GM19328 (cell line): ENCODE measurements around the gene MED16.

Experiments used
- ATAC-seq: cut with Tn5 transposase; IDR thresholded peaks from one replicate; pipeline ENCODE4 v1.9.1; 2021; ENCODE audit warnings: mild to moderate bottlenecking, moderate library complexity; ENCODE audit not compliant: unreplicated experiment

The MED16 gene

DNA sequence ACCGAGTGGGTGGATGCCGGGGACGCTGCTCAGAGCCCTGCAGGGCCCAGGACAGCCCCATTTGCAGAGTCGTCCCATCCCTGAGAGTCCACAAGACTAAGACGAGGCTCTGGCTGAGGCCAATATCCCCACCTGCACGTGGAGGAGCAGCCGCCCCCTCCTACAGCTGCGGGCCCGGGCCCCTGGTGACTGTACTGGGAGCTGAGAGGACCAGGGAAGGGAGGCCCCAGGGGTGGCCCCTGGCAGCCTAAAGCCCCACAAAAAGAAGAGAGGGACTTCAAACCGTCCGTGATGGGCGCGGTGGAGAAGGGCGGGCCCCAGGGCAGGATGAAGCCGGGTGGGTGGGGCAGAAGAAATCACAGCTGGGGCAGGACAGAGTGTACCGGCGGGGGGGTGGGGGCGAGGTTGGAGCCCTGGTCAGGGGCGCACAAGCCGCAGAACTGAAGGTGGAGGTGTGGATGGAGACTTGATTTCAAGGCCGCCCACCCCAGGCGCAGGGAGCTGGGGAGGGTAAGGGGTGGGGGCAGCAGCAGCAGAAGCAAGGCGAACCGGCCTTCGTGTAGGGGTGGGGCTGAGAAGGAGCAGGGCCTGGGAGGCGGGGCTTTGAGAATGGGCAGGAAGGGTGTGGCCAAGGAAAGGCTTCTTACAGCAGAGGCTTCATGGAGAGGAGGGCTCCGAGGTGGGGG, 20.6 kb downstream of the MED16 start:
- ATAC-seq: no peak

DNA sequence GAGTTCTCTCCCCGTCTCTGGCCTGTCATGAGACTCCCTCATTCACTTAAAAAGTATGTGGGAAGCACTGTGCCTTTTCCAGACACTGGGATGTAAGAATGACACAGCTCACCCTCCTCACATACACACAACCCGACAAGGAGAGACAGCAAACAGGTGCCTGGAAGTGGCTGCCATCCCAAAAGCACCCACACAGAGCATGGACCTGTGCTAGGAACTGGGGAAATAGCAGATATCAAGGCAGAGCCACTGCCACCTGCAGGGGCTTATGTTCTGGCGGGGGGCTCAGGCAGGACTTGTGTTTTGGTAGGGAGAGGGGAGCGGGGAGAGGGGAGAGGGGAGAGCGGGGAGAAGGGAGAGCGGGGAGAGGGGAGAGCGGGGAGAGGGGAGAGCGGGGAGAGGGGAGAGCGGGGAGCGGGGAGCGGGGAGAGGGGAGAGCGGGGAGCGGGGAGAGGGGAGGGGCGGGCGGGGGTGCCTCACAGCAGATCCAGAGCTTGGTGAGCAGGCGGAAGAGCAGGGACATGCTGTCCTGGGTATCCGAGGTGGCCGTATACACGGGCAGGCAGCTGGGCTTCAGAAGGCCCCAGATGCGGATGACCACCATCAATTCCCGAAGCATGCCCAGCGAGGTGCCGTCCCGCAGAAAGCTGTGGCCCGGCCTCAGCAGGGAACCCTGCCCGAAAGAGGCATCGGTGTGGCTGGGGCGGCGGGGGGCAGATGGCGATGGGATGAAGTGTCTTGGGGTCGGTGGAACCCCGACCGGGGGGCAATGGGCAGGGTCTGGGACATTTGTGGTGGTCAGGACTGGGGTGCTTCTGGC, 21.3 kb downstream of the MED16 start:
- no peak for ATAC-seq

DNA sequence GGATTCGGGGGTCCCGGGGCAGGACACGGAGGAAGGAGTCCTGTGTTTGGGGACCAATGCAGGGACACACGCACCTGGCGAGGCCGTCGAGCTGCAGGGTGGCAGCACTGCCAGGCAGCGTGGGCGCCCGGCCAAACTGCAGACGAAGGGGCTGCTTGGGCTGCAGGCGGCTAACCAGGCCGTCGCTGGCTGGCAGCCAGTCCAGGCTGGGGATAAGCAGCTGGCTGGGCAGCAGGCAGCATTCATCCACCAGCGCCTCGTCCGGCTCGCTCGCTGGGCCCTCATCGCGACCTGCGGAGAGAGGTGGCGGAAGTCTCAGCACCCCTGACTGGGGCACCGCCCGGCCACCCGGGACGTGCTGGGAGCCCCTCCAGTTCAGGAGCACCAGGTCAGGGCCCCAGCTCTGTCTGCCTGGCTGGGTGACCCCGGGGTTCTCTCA, 22.0 kb downstream of the MED16 start:
- ATAC-seq: no peak

DNA sequence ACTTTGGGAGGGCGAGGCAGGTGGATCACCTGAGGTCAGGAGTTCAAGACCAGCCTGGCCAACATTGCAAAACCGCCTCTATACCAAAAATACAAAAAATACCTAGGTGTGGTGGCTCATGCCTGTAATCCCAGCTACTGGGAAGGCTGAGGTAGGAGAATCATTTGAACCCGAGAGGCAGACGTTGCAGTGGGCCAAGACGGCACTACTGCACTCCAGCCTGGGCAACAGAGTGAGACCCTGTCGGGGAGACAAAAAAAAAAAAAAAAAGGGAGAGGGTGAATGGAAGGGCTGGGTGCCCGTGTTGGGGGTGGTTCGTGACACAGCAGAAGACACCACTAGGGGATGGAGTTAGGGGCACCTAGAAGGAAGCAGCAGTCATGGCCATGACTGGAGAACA, 22.7 kb downstream of the MED16 start:
- no peak for ATAC-seq

DNA sequence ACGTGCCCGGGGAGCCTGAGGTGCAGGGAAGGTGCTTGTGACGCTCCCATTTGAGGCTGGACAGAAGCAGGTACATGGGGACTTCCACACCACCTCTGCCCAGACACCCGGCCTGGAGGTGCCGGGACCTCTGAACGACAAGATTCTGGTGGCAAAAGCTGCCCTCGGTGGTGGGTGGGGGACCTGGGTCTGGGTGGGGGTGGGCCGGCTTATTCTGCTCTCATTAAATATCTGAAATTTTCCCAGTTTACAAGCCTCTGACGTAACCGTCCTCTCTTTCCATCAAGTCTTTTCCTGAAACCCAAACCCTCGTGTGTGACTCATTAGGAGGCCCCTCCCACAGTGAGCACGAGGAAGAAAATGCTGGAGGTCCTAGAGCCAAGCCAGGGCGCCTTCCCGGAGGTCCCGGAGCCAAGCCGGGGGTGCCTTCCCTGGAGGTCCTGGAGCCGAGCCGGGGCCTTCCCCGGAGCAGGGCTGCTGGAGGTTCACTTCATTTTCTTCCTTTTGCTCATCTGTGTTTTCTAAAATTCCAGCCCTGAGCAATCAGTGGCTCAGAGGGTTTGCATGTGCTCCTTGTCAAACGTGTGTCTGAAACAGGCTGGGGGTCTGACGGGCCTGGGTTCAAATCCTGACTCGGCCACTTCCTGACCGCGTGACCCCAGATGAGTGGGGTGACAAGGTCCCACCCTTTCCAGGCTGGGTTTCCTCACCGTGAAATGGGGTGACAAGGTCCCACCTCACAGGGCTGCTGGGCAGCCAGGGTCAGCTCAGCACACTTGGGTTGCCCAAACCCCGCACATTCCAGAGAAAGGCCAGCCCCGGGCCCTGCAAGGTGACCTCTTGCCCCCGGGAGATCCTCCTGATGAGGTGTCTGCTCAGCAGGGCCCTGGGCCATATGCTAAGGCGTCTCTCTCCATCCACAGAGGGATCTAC, 23.5 kb downstream of the MED16 start:
- no peak for ATAC-seq

DNA sequence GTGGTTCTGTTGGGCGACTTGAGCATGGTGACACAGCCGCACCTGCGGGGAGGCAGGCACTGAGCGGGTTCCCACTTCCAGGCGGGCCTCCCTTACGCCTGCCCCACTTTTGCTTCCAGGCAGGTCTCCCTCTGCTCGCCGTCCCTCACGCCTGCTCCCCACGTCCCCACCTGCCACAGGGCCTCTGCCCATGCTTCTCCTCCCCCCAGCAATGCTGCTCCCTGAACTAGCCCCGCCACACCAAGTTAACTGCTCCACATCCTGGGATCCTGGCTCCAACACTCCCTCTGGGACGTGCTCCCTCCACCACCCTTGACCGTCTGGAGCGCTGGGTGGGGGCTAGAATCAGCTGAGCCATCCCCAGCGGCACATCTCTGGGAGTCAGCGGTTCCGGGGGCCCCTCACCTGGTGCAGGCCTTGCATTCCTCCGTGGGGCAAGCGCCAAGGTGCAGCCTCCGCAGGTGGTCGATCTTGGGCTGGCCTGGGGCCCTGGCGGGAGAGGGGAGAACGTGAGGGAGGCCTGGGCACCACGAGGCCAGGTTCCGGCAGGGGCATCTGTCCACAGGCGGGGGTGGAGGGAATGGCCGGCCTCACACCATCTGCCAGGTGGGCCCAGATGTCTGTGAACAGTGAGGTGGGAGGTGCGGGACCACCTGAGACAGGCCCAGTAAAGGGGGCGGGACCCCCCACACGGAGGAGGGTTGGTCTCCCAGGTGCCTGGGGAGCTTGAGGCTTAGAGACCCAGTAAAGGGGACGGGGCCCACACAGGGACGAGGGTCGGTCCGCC, 24.3 kb downstream of the MED16 start:
- no peak for ATAC-seq

DNA sequence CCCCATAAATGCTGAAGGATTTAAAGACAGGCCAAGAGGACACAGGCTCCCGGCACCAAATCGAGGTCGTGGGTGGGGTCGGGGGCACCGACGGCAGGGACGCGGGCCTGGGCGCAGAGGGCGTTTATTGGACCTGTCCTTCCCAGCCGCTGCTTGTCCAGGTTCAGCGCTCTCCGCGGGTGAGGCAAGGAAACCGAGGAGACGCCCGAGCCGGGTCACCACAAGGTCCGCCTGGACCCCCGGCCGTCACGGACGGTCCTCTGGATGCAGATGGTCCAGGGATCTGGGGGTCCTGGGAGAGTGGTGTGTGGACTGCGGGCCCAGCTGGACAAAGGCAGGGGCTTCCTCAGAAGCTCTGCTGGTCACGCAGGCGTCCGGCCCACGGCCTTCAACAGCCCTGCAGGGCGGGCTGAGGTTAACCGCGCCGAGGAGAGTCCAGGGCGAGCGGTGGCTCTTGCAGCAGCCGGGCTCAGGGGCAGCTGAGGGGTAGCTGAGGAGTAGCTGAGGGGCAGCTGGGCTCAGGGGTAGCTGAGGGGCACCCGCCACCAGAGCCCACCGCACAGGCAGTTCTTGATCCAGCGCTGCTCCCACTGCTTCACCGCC, 25.0 kb downstream of the MED16 start:
- no peak for ATAC-seq

DNA sequence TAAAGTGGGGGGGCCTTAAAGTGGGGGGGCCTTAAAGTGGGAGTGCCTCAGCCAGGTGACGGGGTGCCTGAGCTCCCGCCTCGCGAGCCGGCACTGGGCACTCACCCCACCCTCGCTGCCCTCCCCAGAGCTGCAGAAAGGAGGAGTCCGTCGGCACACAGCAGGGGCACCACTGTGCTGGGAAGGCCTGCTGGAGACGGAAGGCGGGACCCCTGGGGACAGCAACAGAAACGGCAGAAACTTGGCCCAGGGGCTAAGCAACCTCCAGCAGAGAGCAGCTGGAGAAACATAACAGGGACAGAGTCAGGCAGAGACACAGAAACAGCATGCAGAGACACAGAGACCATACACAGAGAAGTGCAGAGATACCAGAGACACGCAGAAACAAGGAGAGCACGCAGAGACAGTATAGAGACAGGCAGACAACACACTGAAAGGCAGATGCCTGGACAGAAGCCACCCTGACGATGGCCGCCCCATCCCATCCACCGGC, 25.6 kb downstream of the MED16 start:
- no peak for ATAC-seq

DNA sequence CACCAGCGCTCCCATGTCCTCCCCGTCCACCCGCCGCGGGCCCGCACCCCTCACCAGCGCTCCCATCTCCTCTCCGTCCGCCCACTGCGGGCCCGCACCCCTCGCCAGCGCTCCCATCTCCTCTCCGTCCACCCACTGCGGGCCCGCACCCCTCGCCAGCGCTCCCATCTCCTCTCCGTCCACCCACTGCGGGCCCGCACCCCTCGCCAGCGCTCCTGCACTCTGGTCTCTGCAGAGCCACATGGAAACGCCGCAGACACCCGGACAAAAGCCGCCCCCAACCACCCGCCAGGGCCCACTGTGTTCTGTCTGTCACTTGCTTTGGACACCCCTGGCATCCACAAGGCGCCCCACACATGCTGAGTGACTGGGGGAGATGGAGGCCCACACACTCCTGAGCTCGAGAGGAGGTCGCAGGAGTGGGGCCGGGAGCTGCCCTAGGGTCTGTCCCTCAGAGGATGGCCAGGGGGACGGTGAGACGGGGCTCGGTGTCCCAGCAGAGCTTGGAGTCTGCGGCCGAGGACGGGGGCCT, 26.2 kb downstream of the MED16 start:
- ATAC-seq: no peak

DNA sequence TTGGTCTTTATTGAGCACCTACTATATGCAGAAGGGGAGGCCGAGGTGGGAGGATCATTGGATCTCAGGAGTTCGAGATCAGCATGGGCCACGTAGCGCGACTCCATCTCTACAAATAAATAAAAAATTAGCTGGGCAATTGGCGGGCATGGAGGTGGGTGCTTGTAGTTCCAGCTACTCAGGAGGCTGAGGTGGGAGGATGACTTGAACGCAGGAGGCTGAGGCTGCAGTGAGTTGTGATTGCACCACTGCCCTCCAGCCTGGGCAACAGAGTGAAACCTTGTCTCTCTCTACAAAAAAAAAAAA, 29.7 kb downstream of the MED16 start:
- no peak for ATAC-seq

DNA sequence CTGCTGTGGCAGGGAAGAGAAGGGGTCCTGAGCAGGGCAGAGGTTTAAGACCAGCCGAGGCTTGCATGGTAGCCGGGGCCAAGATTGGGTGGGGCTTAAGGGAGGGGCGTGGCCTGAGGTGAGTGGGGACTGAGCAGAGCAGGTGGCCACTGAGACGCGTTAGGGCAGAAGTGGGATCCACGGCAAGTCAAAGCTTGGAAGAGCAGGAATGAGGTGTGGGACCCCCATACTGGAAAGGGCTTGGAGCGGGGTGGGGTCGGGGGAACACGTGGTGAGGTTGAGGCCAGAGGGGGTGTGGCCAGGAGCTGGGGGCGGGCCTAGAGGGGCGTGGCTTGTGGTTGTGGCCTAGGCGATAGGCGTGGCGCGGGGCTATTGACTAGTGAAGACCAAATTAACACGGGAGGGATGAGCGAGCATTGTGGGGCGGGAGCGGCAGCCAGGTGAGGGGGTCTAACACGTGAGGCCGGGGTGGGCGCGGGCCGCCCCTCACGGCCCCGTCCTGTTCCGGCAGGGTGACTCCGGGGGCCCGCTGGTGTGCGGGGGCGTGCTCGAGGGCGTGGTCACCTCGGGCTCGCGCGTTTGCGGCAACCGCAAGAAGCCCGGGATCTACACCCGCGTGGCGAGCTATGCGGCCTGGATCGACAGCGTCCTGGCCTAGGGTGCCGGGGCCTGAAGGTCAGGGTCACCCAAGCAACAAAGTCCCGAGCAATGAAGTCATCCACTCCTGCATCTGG, 30.2 kb downstream of the MED16 start:
- ATAC-seq: no peak

DNA sequence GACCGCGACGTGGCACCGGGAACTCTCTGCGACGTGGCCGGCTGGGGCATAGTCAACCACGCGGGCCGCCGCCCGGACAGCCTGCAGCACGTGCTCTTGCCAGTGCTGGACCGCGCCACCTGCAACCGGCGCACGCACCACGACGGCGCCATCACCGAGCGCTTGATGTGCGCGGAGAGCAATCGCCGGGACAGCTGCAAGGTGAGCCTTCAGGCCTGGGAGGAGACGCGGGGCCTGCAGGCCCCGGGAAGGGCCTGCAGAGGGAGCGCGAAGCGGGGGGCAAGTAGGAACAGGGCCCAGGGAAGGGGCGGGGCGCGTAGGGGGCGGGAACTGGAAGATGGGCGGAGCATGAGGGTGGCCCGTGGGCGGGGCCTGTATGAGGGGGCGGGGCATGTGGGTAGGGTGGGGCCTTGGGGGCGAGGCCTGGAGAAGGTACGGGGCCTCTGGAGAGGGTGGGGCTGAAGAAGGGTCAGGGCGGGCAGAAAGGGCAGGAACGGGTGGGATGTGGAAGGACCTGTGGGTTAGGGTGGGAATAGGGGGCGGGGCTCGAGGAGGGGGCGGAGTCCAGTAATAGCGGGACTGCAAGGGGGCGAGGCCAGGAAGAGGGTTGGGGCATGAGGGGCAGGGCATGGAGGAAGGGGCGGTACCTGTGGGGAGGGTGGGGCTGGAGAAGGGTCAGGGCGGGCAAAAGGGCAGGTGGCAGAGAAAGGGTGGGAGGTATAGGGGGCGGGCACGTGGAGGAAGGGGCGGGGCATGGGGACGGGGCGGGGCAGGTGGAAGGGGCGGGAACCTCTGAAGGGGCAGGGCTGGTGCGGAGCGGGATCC, 31.0 kb downstream of the MED16 start:
- ATAC-seq: no peak

DNA sequence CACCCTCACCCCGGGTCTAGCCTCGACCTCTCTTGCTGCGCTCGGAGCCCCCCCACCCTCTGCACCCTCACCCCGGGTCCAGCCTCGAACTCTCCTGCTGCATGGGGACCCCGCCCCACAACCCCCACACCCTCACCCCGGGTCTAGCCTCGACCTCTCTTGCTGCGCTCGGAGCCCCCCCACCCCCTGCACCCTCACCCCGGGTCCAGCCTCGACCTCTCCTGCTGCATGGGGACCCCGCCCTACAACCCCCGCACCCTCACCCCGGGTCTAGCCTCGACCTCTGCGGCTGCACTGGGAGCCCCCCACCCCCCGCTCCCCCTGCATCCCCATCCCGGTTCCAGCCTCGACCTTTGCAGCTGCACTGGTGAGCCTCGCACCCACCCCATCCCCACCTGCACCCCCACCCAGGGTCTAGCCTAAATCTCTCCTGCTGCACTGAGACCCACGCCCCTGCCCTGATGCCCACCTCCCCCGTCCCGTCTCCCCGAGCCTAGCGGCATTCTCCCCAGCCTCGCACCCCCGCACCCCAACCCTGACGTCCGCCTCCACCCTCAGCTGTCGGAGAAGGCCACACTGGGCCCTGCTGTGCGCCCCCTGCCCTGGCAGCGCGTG, 31.7 kb downstream of the MED16 start:
- ATAC-seq: no peak

DNA sequence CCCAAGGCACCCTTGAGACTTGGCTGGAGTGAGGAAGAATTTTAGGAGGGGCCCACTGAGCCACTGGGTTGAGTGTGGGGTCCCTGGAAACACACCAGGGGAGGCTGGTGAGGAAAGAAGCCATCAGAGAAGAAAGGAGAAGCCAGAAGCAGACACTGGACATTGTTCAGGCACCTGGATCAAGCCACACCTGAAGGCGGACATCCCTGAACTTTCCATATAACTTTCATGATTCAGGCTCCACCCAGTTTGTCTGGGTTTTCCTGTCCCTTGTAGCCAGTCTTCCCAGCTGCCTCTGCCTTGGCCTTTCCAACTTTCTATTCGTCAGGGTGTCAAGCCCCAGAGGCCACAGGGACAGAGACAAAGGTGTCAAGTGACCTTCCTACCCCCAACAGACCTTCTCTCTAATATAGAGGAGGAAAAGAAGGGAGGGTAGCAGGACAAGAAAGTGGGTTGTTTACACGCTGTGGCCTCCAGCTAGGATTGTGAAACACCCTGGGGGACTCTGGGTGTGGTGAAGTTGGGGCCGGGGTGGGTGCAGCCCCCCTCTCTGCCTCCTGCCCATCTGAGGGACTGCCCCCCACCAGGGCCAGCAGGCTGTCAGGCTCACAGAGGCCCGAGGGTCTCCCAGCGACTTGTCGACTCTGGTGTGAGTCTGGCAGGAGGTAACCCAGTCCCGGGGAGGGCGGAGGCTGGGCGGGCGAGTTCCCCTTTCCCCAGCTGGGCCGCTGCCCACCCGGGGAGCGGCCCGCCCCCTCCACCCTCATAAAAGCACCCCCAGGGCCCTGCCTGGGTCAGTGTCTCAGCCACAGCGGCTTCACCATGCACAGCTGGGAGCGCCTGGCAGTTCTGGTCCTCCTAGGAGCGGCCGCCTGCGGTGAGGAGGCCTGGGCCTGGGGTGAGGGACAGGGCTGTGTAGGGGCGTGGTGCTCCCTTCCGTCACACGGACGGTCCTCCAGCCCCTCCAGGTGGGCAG, 33.8 kb downstream of the MED16 start, which contains the start of gene CFD:
TSS of gene CFD (plus strand) at position 797 of the 976 bp plus-strand sequence. CDS start at position 823, 26 bp downstream.
- ATAC-seq: no peak

DNA sequence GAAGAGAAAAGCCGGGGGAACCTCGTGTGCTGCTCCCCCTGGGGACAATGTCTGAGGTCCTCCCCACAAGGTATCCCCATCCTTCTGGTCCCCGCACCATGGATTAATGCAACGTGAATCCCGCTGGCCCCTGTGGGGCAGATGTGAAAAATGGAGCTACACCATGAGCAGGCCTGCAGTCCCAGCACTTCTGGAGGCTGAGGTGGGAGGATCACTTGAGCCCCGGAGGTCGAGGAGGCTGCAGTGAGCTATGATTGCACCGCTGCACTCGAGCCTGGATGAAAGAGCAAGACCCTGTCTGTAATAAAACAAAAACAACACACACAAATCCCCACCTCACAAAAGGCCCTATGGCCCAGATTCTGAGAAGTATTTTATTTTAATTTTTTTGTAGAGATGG, 34.7 kb downstream of the MED16 start:
- ATAC-seq: no peak

DNA sequence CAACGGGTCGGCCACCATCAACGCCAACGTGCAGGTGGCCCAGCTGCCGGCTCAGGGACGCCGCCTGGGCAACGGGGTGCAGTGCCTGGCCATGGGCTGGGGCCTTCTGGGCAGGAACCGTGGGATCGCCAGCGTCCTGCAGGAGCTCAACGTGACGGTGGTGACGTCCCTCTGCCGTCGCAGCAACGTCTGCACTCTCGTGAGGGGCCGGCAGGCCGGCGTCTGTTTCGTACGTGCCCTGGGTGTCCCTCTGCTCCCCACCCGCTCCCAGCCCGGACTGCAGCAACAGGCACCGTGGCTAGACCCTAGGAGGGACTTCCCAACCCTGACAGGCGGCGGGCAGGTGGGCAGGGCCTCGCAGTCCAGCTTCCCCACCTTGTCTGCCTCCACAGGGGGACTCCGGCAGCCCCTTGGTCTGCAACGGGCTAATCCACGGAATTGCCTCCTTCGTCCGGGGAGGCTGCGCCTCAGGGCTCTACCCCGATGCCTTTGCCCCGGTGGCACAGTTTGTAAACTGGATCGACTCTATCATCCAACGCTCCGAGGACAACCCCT, 37.3 kb downstream of the MED16 start:
- ATAC-seq: no peak
